ENCODE data around the gene S100Z. TPM values are rescaled to one million over a fixed set of nuclear protein-coding genes. Genes with fewer than 3 reads are reported as not detected.

Gene S100Z
- total and polyA plus RNA-seq, 10 of the 15 experiments (the other 5 are each of a cell fraction or from before 2014, with no cell fraction given): 0.12 to 0.51 (median 0.30) TPM; not detected in 2

DNA sequence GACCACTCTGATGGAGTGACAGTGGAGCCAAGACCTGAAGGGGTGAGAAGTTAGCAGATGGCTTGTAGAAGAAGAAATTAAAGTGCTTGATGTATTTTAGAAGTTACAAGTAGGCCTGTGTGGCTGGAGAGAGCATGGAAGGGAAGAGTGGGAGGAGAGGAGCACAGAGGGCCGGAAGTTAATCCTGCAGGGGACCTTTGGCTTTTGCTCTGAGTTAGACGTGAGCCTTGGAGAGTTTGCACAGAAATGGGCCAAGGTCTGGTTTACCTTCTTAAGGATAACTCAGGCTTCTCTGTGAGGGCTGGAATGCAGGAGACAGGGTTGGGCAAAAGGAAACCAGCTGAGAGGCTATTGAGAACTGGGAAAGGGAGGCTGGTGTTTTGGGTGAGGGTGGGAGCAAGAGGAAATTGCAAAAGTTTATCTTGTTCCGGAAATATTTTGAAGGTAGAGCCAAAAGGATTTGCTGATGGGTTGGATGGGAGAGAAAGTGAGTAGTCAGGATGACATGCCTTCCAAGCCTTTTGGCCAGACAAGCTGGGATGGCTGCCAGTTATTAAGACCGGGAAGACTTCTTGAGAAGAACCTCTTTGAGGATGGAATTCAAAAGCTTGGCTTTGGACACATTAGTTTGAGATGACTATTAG, 48.5 kb upstream of the S100Z start:
- H3K36me3 ChIP-seq (ENCODE audit: control insufficient read depth in 2 of 2, insufficient read depth in 2 of 2, low read length in 1 of 2): no peaks in the 10 kb centered on the region
- CTCF ChIA-PET: no interaction called here
- no peak overlapping the region for H3K9ac ChIP-seq (ENCODE audit: control insufficient read depth, insufficient read depth, low read length)
- H3K27me3 ChIP-seq (replicated peaks in 1 of 2; ENCODE audit: control insufficient read depth in 2 of 2, insufficient read depth in 2 of 2, low read length in 1 of 2): no peaks in the 10 kb centered on the region; a peak in 1 of 4 replicates
- no peak overlapping the region for H3K4me3 ChIP-seq
- in situ Hi-C loops (cut with MboI): no loop called here
- H3K9me3 ChIP-seq (replicated peaks; ENCODE audit: control insufficient read depth, insufficient read depth, low read length): no peaks in the 10 kb centered on the region
- H3K4me2 ChIP-seq (ENCODE audit: control insufficient read depth, insufficient read depth): no peak overlapping the region
- no peaks in the 10 kb centered on the region for H3K79me2 ChIP-seq (ENCODE audit: control insufficient read depth, insufficient read depth, low read length)
- 38% methylated on average over 4 of the region's 4 CpGs for WGBS (ENCODE audit: insufficient coverage, insufficient replicate concordance, low lambda C conversion rate, missing lambda C conversion rate)
- DNase-seq (ENCODE audit: low read depth, low spot score) (no peak), ATAC-seq (no peak), FAIRE-seq (no peak)
- no TSS peak for BruUV-seq (replicated peaks)
- POLR2A ChIA-PET: no interaction called here
- RAD21 ChIA-PET (ENCODE audit: unreplicated experiment): no interaction called here
- no peak overlapping the region for H2AFZ ChIP-seq (ENCODE audit: control insufficient read depth, low read depth, low read length)
- SMC1A ChIA-PET (ENCODE audit: uncharacterized antibody, unreplicated experiment): no interaction called here
- H3K27ac ChIP-seq (ENCODE audit: control insufficient read depth, insufficient read depth): no peak overlapping the region
- intact Hi-C loops (cut with micrococcal nuclease; ENCODE audit: unreplicated experiment): no loop called here
- H3K4me1 ChIP-seq (ENCODE audit: control insufficient read depth, insufficient read depth, low read length): no peaks in the 10 kb centered on the region
- no peaks in the 10 kb centered on the region for H4K20me1 ChIP-seq (ENCODE audit: control insufficient read depth, insufficient read depth)
- TF ChIP-seq RELA (IDR thresholded peaks at IDR 0.05; ENCODE audit: borderline replicate concordance, partially characterized antibody) (no peak), CHD4 (IDR thresholded peaks at IDR 0.05) (no peak), NFYA (IDR thresholded peaks at IDR 0.05; ENCODE audit: borderline replicate concordance, low read depth, low read length) (no peak), TCF3 (IDR thresholded peaks at IDR 0.05; ENCODE audit: borderline replicate concordance, insufficient read depth, low read depth, low read length) (no peak), CHD2 (IDR thresholded peaks at IDR 0.05; ENCODE audit: borderline replicate concordance, low read depth, low read length) (no peak), SRF (IDR thresholded peaks at IDR 0.05; ENCODE audit: low read depth in 2 of 2, low read length in 2 of 2) (no peak), EGR1 (IDR thresholded peaks at IDR 0.05; ENCODE audit: borderline replicate concordance in 1 of 2, low read depth in 2 of 2, low read length in 2 of 2) (no peak), MEF2B (IDR thresholded peaks at IDR 0.05; ENCODE audit: partially characterized antibody, poor library complexity, severe bottlenecking) (no peak), FOS (IDR thresholded peaks at IDR 0.05; ENCODE audit: borderline replicate concordance, extremely low read depth, insufficient read length) (no peak), KDM1A (IDR thresholded peaks at IDR 0.05; ENCODE audit: borderline replicate concordance) (no peak)
- TF ChIP-seq, protein P1, sequence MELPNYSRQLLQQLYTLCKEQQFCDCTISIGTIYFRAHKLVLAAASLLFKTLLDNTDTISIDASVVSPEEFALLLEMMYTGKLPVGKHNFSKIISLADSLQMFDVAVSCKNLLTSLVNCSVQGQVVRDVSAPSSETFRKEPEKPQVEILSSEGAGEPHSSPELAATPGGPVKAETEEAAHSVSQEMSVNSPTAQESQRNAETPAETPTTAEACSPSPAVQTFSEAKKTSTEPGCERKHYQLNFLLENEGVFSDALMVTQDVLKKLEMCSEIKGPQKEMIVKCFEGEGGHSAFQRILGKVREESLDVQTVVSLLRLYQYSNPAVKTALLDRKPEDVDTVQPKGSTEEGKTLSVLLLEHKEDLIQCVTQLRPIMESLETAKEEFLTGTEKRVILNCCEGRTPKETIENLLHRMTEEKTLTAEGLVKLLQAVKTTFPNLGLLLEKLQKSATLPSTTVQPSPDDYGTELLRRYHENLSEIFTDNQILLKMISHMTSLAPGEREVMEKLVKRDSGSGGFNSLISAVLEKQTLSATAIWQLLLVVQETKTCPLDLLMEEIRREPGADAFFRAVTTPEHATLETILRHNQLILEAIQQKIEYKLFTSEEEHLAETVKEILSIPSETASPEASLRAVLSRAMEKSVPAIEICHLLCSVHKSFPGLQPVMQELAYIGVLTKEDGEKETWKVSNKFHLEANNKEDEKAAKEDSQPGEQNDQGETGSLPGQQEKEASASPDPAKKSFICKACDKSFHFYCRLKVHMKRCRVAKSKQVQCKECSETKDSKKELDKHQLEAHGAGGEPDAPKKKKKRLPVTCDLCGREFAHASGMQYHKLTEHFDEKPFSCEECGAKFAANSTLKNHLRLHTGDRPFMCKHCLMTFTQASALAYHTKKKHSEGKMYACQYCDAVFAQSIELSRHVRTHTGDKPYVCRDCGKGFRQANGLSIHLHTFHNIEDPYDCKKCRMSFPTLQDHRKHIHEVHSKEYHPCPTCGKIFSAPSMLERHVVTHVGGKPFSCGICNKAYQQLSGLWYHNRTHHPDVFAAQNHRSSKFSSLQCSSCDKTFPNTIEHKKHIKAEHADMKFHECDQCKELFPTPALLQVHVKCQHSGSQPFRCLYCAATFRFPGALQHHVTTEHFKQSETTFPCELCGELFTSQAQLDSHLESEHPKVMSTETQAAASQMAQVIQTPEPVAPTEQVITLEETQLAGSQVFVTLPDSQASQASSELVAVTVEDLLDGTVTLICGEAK (IDR thresholded peaks at IDR 0.05; ENCODE audit: borderline replicate concordance): no peak
- TF ChIP-seq, protein P2, sequence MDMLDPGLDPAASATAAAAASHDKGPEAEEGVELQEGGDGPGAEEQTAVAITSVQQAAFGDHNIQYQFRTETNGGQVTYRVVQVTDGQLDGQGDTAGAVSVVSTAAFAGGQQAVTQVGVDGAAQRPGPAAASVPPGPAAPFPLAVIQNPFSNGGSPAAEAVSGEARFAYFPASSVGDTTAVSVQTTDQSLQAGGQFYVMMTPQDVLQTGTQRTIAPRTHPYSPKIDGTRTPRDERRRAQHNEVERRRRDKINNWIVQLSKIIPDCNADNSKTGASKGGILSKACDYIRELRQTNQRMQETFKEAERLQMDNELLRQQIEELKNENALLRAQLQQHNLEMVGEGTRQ (IDR thresholded peaks at IDR 0.05; ENCODE audit: borderline replicate concordance, low read depth, low read length): no peak
- TF ChIP-seq, protein P3, sequence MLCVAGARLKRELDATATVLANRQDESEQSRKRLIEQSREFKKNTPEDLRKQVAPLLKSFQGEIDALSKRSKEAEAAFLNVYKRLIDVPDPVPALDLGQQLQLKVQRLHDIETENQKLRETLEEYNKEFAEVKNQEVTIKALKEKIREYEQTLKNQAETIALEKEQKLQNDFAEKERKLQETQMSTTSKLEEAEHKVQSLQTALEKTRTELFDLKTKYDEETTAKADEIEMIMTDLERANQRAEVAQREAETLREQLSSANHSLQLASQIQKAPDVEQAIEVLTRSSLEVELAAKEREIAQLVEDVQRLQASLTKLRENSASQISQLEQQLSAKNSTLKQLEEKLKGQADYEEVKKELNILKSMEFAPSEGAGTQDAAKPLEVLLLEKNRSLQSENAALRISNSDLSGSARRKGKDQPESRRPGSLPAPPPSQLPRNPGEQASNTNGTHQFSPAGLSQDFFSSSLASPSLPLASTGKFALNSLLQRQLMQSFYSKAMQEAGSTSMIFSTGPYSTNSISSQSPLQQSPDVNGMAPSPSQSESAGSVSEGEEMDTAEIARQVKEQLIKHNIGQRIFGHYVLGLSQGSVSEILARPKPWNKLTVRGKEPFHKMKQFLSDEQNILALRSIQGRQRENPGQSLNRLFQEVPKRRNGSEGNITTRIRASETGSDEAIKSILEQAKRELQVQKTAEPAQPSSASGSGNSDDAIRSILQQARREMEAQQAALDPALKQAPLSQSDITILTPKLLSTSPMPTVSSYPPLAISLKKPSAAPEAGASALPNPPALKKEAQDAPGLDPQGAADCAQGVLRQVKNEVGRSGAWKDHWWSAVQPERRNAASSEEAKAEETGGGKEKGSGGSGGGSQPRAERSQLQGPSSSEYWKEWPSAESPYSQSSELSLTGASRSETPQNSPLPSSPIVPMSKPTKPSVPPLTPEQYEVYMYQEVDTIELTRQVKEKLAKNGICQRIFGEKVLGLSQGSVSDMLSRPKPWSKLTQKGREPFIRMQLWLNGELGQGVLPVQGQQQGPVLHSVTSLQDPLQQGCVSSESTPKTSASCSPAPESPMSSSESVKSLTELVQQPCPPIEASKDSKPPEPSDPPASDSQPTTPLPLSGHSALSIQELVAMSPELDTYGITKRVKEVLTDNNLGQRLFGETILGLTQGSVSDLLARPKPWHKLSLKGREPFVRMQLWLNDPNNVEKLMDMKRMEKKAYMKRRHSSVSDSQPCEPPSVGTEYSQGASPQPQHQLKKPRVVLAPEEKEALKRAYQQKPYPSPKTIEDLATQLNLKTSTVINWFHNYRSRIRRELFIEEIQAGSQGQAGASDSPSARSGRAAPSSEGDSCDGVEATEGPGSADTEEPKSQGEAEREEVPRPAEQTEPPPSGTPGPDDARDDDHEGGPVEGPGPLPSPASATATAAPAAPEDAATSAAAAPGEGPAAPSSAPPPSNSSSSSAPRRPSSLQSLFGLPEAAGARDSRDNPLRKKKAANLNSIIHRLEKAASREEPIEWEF (IDR thresholded peaks at IDR 0.05; ENCODE audit: insufficient replicate concordance, low read depth, low read length): no peak
